Mesodermal cell (in vitro differentiated cells): ENCODE results near the gene HIVEP1.
"Not testable (repeated sequence)": the region's sequence is repeated elsewhere in the genome, so short reads cannot be mapped to it uniquely, and the experiment has no call there.

Source experiments
- H3K27ac ChIP-seq: 2 replicates; pipeline ENCODE4 v1.7.0; 2013; ENCODE audit warnings: mild to moderate bottlenecking, low read depth, low read length, moderate library complexity; ENCODE audit not compliant: severe bottlenecking
- H3K36me3 ChIP-seq: 2 replicates; pipeline ENCODE4 v1.7.1; 2013; ENCODE audit warnings: mild to moderate bottlenecking, low read length, moderate library complexity; ENCODE audit not compliant: control insufficient read depth, insufficient read depth
- H3K4me1 ChIP-seq: one replicate; pipeline ENCODE4 v1.7.1; 2013; ENCODE audit warnings: mild to moderate bottlenecking, low read length; ENCODE audit not compliant: insufficient read depth, control insufficient read depth, poor library complexity, severe bottlenecking
- H3K4me3 ChIP-seq: 2 replicates; pipeline ENCODE4 v1.7.0; 2013; ENCODE audit warnings: low read length, control low read depth, mild to moderate bottlenecking; ENCODE audit not compliant: insufficient read depth, poor library complexity, severe bottlenecking; ENCODE audit errors: extremely low read depth
- H3K9me3 ChIP-seq: 2 replicates; pipeline ENCODE4 v1.7.1; 2013; ENCODE audit warnings: mild to moderate bottlenecking, low read length, moderate library complexity; ENCODE audit not compliant: control insufficient read depth
- WGBS, 2 experiments: methylation state at CpG; one replicate each; pipeline ENCODE4 v1.1.5; 2013; ENCODE audit warnings: missing lambda C conversion rate in 2 of 2; ENCODE audit not compliant: insufficient coverage in 2 of 2; 5-methylcytosine and 5-hydroxymethylcytosine counted together

HIVEP1 gene

GRCh38 chr6:12138381-12138780 is 126.3 kb downstream of the HIVEP1 start:
- 57 to 100% methylated on average over 1 of the region's 1 CpG for WGBS, 2 experiments
- Histone ChIP-seq H3K4me1 (no peaks in the 10 kb centered on the region), H3K27ac (no peak overlapping the region), H3K9me3 (peaks cover 11% of the 10 kb centered on the region), H3K36me3 (peaks cover 65% of the 10 kb centered on the region), H3K4me3 (no peak overlapping the region)

GRCh38 chr6:12138936-12139335 is 126.8 kb downstream of the HIVEP1 start:
- H3K36me3 ChIP-seq, result peaks cover 60% of the 10 kb centered on the region
- WGBS, 2 experiments, result 90 to 91% methylated on average over 4 of the region's 4 CpGs
- H3K4me1 ChIP-seq, result no peaks in the 10 kb centered on the region
- peaks cover 11% of the 10 kb centered on the region for H3K9me3 ChIP-seq
- H3K27ac ChIP-seq, result no peak overlapping the region
- no peak overlapping the region for H3K4me3 ChIP-seq

GRCh38 chr6:12147557-12148316 is 135.6 kb downstream of the HIVEP1 start:
- no peak overlapping the region for H3K4me3 ChIP-seq
- WGBS, 2 experiments, result 87 to 100% methylated on average over 1 to 3 of the region's 6 CpGs
- H3K27ac ChIP-seq, result no peak overlapping the region

GRCh38 chr6:12148317-12148801 is 136.2 kb downstream of the HIVEP1 start:
- WGBS, 2 experiments, result 87 to 94% methylated on average over 2 of the region's 3 CpGs
- no peak overlapping the region for H3K27ac ChIP-seq
- no peaks in the 10 kb centered on the region for H3K9me3 ChIP-seq
- peaks cover 6% of the 10 kb centered on the region for H3K36me3 ChIP-seq
- H3K4me1 ChIP-seq, result peaks cover 27% of the 10 kb centered on the region
- H3K4me3 ChIP-seq, result no peak overlapping the region

More at GRCh38 chr6:12147557-12148316, 135.6 kb downstream of the HIVEP1 start:
- Histone ChIP-seq H3K9me3 (no peaks in the 10 kb centered on the region), H3K4me1 (peaks cover 27% of the 10 kb centered on the region), H3K36me3 (peaks cover 6% of the 10 kb centered on the region)

- no peak overlapping the region for H3K4me3 ChIP-seq
Observed at GRCh38 chr6:12148841-12149240, 136.7 kb downstream of the HIVEP1 start.

GRCh38 chr6:12149944-12150510 is 137.9 kb downstream of the HIVEP1 start:
- peaks cover 27% of the 10 kb centered on the region for H3K4me1 ChIP-seq
- 79 to 86% methylated on average over 7 to 9 of the region's 11 CpGs for WGBS, 2 experiments
- no peaks in the 10 kb centered on the region for H3K9me3 ChIP-seq
- no peak overlapping the region for H3K27ac ChIP-seq
- no peak overlapping the region for H3K4me3 ChIP-seq
- peaks cover 13% of the 10 kb centered on the region for H3K36me3 ChIP-seq

More at GRCh38 chr6:12148841-12149240, 136.7 kb downstream of the HIVEP1 start:
- 100% methylated on average over 1 of the region's 4 CpGs; no CpG with 5 or more reads in 1 of the 2 experiments for WGBS, 2 experiments
- no peak overlapping the region for H3K27ac ChIP-seq
- H3K4me1 ChIP-seq, result peaks cover 27% of the 10 kb centered on the region
- no peaks in the 10 kb centered on the region for H3K9me3 ChIP-seq
- peaks cover 6% of the 10 kb centered on the region for H3K36me3 ChIP-seq

- Histone ChIP-seq H3K27ac (no peak overlapping the region), H3K36me3 (peaks cover 18% of the 10 kb centered on the region), H3K4me3 (no peak overlapping the region), H3K4me1 (peaks cover 27% of the 10 kb centered on the region), H3K9me3 (no peaks in the 10 kb centered on the region)
- 33 to 53% methylated on average over 2 to 4 of the region's 7 CpGs for WGBS, 2 experiments
Observed at GRCh38 chr6:12150812-12151432, 138.8 kb downstream of the HIVEP1 start.

- 90 to 100% methylated on average over 2 of the region's 2 CpGs for WGBS, 2 experiments
- Histone ChIP-seq H3K27ac (no peak overlapping the region), H3K9me3 (no peaks in the 10 kb centered on the region), H3K36me3 (peaks cover 18% of the 10 kb centered on the region), H3K4me1 (peaks cover 27% of the 10 kb centered on the region), H3K4me3 (no peak overlapping the region)
Observed at GRCh38 chr6:12151433-12151820, 139.3 kb downstream of the HIVEP1 start.

- H3K9me3 ChIP-seq, result no peaks in the 10 kb centered on the region
- H3K4me1 ChIP-seq, result peaks cover 27% of the 10 kb centered on the region
- WGBS, 2 experiments, result 95% methylated on average over 5 of the region's 9 CpGs; no CpG with 5 or more reads in 1 of the 2 experiments
- H3K4me3 ChIP-seq, result no peak overlapping the region
- H3K36me3 ChIP-seq, result peaks cover 18% of the 10 kb centered on the region
- peak overlapping the region; percentile 46 for H3K27ac ChIP-seq
Observed at GRCh38 chr6:12152023-12152970, 140.2 kb downstream of the HIVEP1 start.

GRCh38 chr6:12155769-12156168 is 143.7 kb downstream of the HIVEP1 start:
- peaks cover 17% of the 10 kb centered on the region for H3K36me3 ChIP-seq
- 100% methylated on average over 1 of the region's 2 CpGs; no CpG with 5 or more reads in 1 of the 2 experiments for WGBS, 2 experiments

More at GRCh38 chr6:12155769-12156168, 143.7 kb downstream of the HIVEP1 start:
- H3K4me3 ChIP-seq, H3K27ac ChIP-seq, H3K9me3 ChIP-seq: not testable (repeated sequence)
- H3K4me1 ChIP-seq, result peaks cover 14% of the 10 kb centered on the region
